PC-9 (cell line): ENCODE data around the gene COG1. TPM values are rescaled to one million over a fixed set of nuclear protein-coding genes. Genes with fewer than 3 reads are reported as not detected.
A peak's percentile ranks its signal among the peaks of the same experiment; 100 is the strongest.
"Not testable (repeated sequence)": the region's sequence is repeated elsewhere in the genome, so short reads cannot be mapped to it uniquely, and the experiment has no call there.

ENCODE experiments used
- Bru-seq: library from RNA; stranded (reverse); fragments of 400-500 nt; gene quantifications from one replicate; lab custom pipeline; 2021; lab: Mats Ljungman, UMichigan
- BruChase-seq, 2 experiments: library from RNA; stranded (reverse); fragments of 400-500 nt; gene quantifications; one replicate each; lab custom pipeline; 2021; lab: Mats Ljungman, UMichigan
- BruUV-seq: library from RNA; stranded (reverse); fragments of 400-500 nt; replicated peaks from 2 replicates; lab custom pipeline; 2021; lab: Mats Ljungman, UMichigan
- CTCF ChIA-PET: fragments of 300-600 bp; sonication (Branson Sonifier 250); formaldehyde crosslinking; loops from one replicate; lab custom pipeline; 2022; ENCODE audit warnings: antibody characterized with exemption; lab: Charles Lee
- POLR2A ChIA-PET: fragments of 300-600 bp; sonication (Branson Sonifier 250); formaldehyde crosslinking; loops from one replicate; lab custom pipeline; 2022; ENCODE audit warnings: antibody characterized with exemption; ENCODE audit not compliant: unreplicated experiment; lab: Charles Lee
- DNase-seq, 2 experiments: peaks; one replicate each; pipeline versions ENCODE4 v3.0.0 to v3.0.0-alpha.2; 2015 to 2022; ENCODE audit warnings: mixed read lengths in 1 of 2
- H2AFZ ChIP-seq: fragments of 200-600 bp; sonication (generic); 2 replicates; pipeline ENCODE4 v1.8.1; 2017; ENCODE audit warnings: antibody characterized with exemption
- H3F3A ChIP-seq: fragments of 200-600 bp; sonication (generic); 2 replicates; pipeline ENCODE4 v1.8.1; 2017; ENCODE audit warnings: antibody characterized with exemption, mild to moderate bottlenecking, low read depth; ENCODE audit not compliant: insufficient read depth
- H3K27ac ChIP-seq: fragments of 200-600 bp; sonication (generic); 2 replicates; pipeline ENCODE4 v1.6.1; 2016; ENCODE audit warnings: mixed run types
- H3K27me3 ChIP-seq: fragments of 200-600 bp; sonication (generic); 2 replicates; pipeline ENCODE4 v1.6.1; 2016; ENCODE audit warnings: low read depth, mixed run types; ENCODE audit not compliant: insufficient read depth
- H3K36me3 ChIP-seq: fragments of 200-600 bp; sonication (generic); 2 replicates; pipeline ENCODE4 v1.6.1; 2016; ENCODE audit warnings: low read depth, mixed run types
- H3K4me1 ChIP-seq: fragments of 200-600 bp; sonication (generic); replicated peaks from 2 replicates; pipeline ENCODE4 v1.6.1; 2016; ENCODE audit warnings: mixed run types; ENCODE audit not compliant: insufficient read depth
- H3K4me2 ChIP-seq: fragments of 200-600 bp; sonication (generic); 2 replicates; pipeline ENCODE4 v1.6.1; 2017; ENCODE audit warnings: mixed run types
- H3K4me3 ChIP-seq: fragments of 200-600 bp; sonication (generic); 2 replicates; pipeline ENCODE4 v1.6.1; 2016; ENCODE audit warnings: mixed run types
- H3K79me2 ChIP-seq: fragments of 200-600 bp; sonication (generic); 2 replicates; pipeline ENCODE4 v1.6.1; 2017; ENCODE audit warnings: low read depth, mixed run types
- H3K9me2 ChIP-seq: fragments of 200-600 bp; sonication (generic); 2 replicates; pipeline ENCODE4 v1.8.1; 2017; ENCODE audit warnings: mild to moderate bottlenecking; ENCODE audit not compliant: insufficient read depth
- H3K9me3 ChIP-seq: fragments of 200-600 bp; sonication (generic); 2 replicates; pipeline ENCODE4 v1.8.1; 2016; ENCODE audit warnings: low read depth; ENCODE audit not compliant: insufficient read depth
- H4K20me1 ChIP-seq: fragments of 200-600 bp; sonication (generic); 2 replicates; pipeline ENCODE4 v1.8.1; 2017; ENCODE audit not compliant: insufficient read depth
- EZH2 ChIP-seq: fragments of 200-600 bp; sonication (generic); IDR thresholded peaks from 2 replicates; pipeline ENCODE4 v1.8.0; 2017; ENCODE audit warnings: antibody characterized with exemption, low read depth
- intact Hi-C: fragments of 100-400 bp; cut with micrococcal nuclease; formaldehyde crosslinking; loops from one replicate; pipeline ENCODE4 v1.10.0; 2022; ENCODE audit not compliant: unreplicated experiment
- long read RNA-seq: library from polyadenylated mRNA; stranded (forward); transcript quantifications from one replicate; pipeline ENCODE4 v2.0.0, GENCODE V29; 2022
- total RNA-seq: library from RNA; stranded (reverse); gene quantifications from 2 replicates; pipeline ENCODE4 v1.2.3, GENCODE V29; 2021
- TF ChIP-seq, protein P1 (sequence below): fragments of 200-600 bp; sonication (generic); conservative IDR thresholded peaks from 2 replicates; pipeline ENCODE4 v1.6.1; 2017; ENCODE audit warnings: mixed run types, antibody characterized with exemption, mild to moderate bottlenecking, moderate library complexity

COG1 gene
- total RNA-seq (24.8 and 25.6 TPM in 2 replicates), Bru-seq, nascent RNA (percentile 64 among the genes with signal in this experiment), BruChase-seq, experiment 1, labeled RNA remaining after a 2-hour chase (percentile 62 among the genes with signal in this experiment), BruChase-seq, experiment 2, labeled RNA remaining after a 6-hour chase (percentile 72 among the genes with signal in this experiment)
- long read RNA-seq, transcript COG1-201 (14 exons, 3,079 nt), result major isoform, 37 of 46 reads
- long read RNA-seq, partial matches to known transcripts, result 5 of 46 reads
- long read RNA-seq, other reads (novel, unspliced or antisense), result 4 of 46 reads

GRCh38 chr17:73192894-73193701 lies at the start of gene COG1:
Gene COG1 (plus strand): TSS chr17:73193055. CDS start chr17:73193070, 15 bp downstream.
- peaks cover 23% of the 10 kb centered on the region; the same call in 1 of the 2 replicates for H3K79me2 ChIP-seq
- ChIA-PET POLR2A (interaction anchor here (0.6 kb wide), 1 partner anchor 8 kb away, joined by 6 read pairs; no protein-coding TSS in a partner anchor), CTCF (interaction anchor here (1.2 kb wide), 1 partner anchor 177 kb away, joined by 4 read pairs; no protein-coding TSS in a partner anchor)
- H2AFZ ChIP-seq, result peak within 1 kb of the TSS; percentile 97
- peak within 1 kb of the TSS; percentile 92 for H3K4me2 ChIP-seq
- H3F3A ChIP-seq, result peaks cover 19% of the 10 kb centered on the region; the same call in 1 of the 2 replicates
- peak within 1 kb of the TSS; percentile 97 for H3K4me3 ChIP-seq
- TF ChIP-seq, protein P1, sequence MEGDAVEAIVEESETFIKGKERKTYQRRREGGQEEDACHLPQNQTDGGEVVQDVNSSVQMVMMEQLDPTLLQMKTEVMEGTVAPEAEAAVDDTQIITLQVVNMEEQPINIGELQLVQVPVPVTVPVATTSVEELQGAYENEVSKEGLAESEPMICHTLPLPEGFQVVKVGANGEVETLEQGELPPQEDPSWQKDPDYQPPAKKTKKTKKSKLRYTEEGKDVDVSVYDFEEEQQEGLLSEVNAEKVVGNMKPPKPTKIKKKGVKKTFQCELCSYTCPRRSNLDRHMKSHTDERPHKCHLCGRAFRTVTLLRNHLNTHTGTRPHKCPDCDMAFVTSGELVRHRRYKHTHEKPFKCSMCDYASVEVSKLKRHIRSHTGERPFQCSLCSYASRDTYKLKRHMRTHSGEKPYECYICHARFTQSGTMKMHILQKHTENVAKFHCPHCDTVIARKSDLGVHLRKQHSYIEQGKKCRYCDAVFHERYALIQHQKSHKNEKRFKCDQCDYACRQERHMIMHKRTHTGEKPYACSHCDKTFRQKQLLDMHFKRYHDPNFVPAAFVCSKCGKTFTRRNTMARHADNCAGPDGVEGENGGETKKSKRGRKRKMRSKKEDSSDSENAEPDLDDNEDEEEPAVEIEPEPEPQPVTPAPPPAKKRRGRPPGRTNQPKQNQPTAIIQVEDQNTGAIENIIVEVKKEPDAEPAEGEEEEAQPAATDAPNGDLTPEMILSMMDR, result no peak
- TF ChIP-seq EZH2, result no peak
- DNase-seq, result peak; percentile 55 to 67
- BruUV-seq, result no TSS peak
- 0 out of 2 replicates have a peak, but pooled peaks cover 4% of the 10 kb centered on the region for H3K4me1 ChIP-seq
- H3K36me3 ChIP-seq, result peaks cover 14% of the 10 kb centered on the region; the same call in 1 of the 2 replicates
- H4K20me1 ChIP-seq, result no peaks in the 10 kb centered on the region
- intact Hi-C loops, result loop anchor here (1.0 to 5.0 kb wide), 4 partner anchors 38 to 1291 kb away; no protein-coding TSS in a partner anchor
- H3K9me2 ChIP-seq, result no peaks in the 10 kb centered on the region
- peak within 1 kb of the TSS; percentile 77 for H3K27ac ChIP-seq
- no peaks in the 10 kb centered on the region for H3K27me3 ChIP-seq
- H3K9me3 ChIP-seq, result no peaks in the 10 kb centered on the region

DNA sequence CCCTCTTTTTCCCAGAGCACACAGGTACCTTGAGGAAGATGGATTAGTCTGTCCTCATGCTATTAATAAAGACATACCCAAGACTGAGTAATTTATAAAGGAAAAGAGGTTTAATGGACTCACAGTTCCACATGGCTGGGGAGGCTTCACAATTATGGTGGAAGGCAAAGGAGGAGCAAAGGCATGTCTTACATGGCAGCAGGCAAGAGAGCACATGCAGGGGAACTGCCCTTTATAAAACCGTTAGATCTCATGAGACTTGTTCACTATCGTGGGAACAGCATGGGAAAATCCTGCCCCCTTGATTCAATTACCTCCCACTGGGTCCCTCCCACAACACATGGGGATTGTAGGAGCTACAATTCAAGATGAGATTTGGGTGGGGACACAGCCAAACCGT lies 48.6 kb upstream of the COG1 start:
- H3K4me3 ChIP-seq, CTCF ChIA-PET, H3K27ac ChIP-seq, BruUV-seq, H4K20me1 ChIP-seq, H3K36me3 ChIP-seq, H3F3A ChIP-seq, DNase-seq, intact Hi-C loops, H3K4me2 ChIP-seq, H2AFZ ChIP-seq, H3K4me1 ChIP-seq, H3K9me3 ChIP-seq, H3K9me2 ChIP-seq, POLR2A ChIA-PET, H3K27me3 ChIP-seq, H3K79me2 ChIP-seq: not testable (repeated sequence)

DNA sequence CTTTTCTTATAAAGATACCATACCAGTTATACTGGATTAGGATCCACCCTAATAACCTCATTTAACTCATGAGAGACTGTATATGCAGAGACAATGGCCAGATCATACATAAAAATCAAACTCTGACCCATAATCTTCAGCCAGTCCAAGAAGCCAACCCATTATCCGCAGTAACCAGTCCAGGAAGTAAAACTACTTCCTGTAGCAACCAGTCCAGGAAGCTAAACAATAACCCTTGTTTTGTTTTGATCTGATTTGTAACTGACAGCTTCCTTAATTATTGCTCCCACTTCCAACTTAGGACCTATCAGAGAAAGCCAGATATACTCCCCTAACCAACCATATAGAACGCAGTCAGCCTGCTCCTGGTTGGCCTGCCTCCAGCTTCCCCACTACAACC lies 47.2 kb upstream of the COG1 start:
- intact Hi-C loops, result no loop called here
- Histone ChIP-seq H2AFZ (no peak overlapping the region), H3K4me2 (no peak overlapping the region), H3K9me2 (no peaks in the 10 kb centered on the region), H3K4me3 (no peak overlapping the region), H3K4me1 (no peaks in the 10 kb centered on the region), H3K9me3 (no peaks in the 10 kb centered on the region; the same call in 1 of the 2 replicates), H3K27me3 (no peaks in the 10 kb centered on the region), H3F3A (no peaks in the 10 kb centered on the region), H3K79me2 (no peaks in the 10 kb centered on the region), H4K20me1 (no peaks in the 10 kb centered on the region), H3K36me3 (no peaks in the 10 kb centered on the region), H3K27ac (no peak overlapping the region)
- no peak for TF ChIP-seq EZH2
- TF ChIP-seq, protein P1, result no peak
- POLR2A ChIA-PET, result interaction anchor here (0.6 kb wide), 1 partner anchor 195 kb away, joined by 3 read pairs; no protein-coding TSS in a partner anchor
- no TSS peak for BruUV-seq
- CTCF ChIA-PET, result no interaction called here
- DNase-seq, result no peak

DNA sequence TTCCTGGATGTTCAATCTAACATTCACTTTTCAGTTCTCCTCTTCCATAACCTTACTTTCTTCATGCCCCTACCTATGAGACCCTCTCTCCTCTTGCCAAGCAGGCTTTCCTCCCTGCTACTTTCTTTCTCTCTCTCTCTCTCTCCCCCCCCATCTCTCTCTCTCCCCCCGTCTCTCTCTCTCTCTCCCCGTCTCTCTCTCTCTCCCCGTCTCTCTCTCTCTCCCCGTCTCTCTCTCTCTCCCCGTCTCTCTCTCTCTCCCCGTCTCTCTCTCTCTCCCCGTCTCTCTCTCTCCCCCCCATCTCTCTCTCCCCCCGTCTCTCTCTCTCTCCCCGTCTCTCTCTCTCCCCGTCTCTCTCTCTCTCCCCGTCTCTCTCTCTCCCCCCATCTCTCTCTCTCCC lies 45.1 kb upstream of the COG1 start:
- H2AFZ ChIP-seq, DNase-seq, H3K36me3 ChIP-seq, H3K9me3 ChIP-seq, BruUV-seq, H3K4me1 ChIP-seq, H3F3A ChIP-seq, H3K79me2 ChIP-seq, H3K9me2 ChIP-seq, H3K27me3 ChIP-seq, CTCF ChIA-PET, POLR2A ChIA-PET, H4K20me1 ChIP-seq, H3K27ac ChIP-seq, H3K4me2 ChIP-seq, H3K4me3 ChIP-seq, intact Hi-C loops: not testable (repeated sequence)
